CD4-positive, CD25-positive, alpha-beta regulatory T cell (primary cell): ENCODE results near the gene CORO2A. TPM values are rescaled to one million over a fixed set of nuclear protein-coding genes. Genes with fewer than 3 reads are reported as not detected.

Experiments used
- ATAC-seq, 2 donors: fragments of 150-1000 bp; cut with Tn5 transposase; one replicate each; pipeline ENCODE4 v1.10.0; 2021; ENCODE audit warnings: low read depth in 2 of 2, moderate number of reproducible peaks in 2 of 2, moderate library complexity in 1 of 2
- DNase-seq, 3 donors: peaks; one replicate each; pipeline versions ENCODE4 v3.0.0 to v3.0.0-alpha.2; 2012 to 2022; ENCODE audit warnings: mixed read lengths in 1 of 3
- H3K27ac ChIP-seq: one replicate; pipeline ENCODE4 v1.7.0; 2013; ENCODE audit warnings: mild to moderate bottlenecking, low read length; ENCODE audit not compliant: insufficient read depth, poor library complexity, severe bottlenecking
- H3K27me3 ChIP-seq: one replicate; pipeline ENCODE4 v1.7.0; 2013; ENCODE audit warnings: low read length; ENCODE audit not compliant: control insufficient read depth, insufficient read depth
- H3K36me3 ChIP-seq: one replicate; pipeline ENCODE4 v1.7.0; 2013; ENCODE audit warnings: mild to moderate bottlenecking, low read length, moderate library complexity; ENCODE audit not compliant: control insufficient read depth, insufficient read depth
- H3K4me1 ChIP-seq: 2 replicates; pipeline ENCODE4 v1.7.0; 2013; ENCODE audit warnings: mild to moderate bottlenecking, low read length; ENCODE audit not compliant: insufficient read depth, control insufficient read depth, poor library complexity, severe bottlenecking
- H3K4me3 ChIP-seq: one replicate; pipeline ENCODE4 v1.7.0; 2013; ENCODE audit warnings: low read depth, mild to moderate bottlenecking, low read length, moderate library complexity
- H3K9me3 ChIP-seq, 2 experiments: 1 replicate in 1 of 2; 2 replicates in 1 of 2; pipeline ENCODE4 v1.7.0; 2013; ENCODE audit warnings: low read length in 2 of 2, mild to moderate bottlenecking in 1 of 2, moderate library complexity in 1 of 2; ENCODE audit not compliant: control insufficient read depth in 2 of 2
- H3K27ac Mint-ChIP-seq, 3 donors: one replicate each; pipeline ENCODE4 v1.8.0; 2020 to 2022; ENCODE audit warnings: mild to moderate bottlenecking in 3 of 3, mixed read lengths in 3 of 3, moderate library complexity in 2 of 3
- H3K27me3 Mint-ChIP-seq: one replicate; pipeline ENCODE4 v1.8.0; 2022; ENCODE audit warnings: mild to moderate bottlenecking, mixed read lengths
- H3K36me3 Mint-ChIP-seq: one replicate; pipeline ENCODE4 v1.8.0; 2020; ENCODE audit warnings: mixed read lengths
- H3K4me1 Mint-ChIP-seq, 4 donors: one replicate each; pipeline ENCODE4 v1.8.0; 2020 to 2022; ENCODE audit warnings: mixed read lengths in 4 of 4, mild to moderate bottlenecking in 1 of 4
- H3K4me3 Mint-ChIP-seq, 4 donors: one replicate each; pipeline ENCODE4 v1.8.0; 2020 to 2022; ENCODE audit warnings: mild to moderate bottlenecking in 4 of 4, mixed read lengths in 4 of 4, moderate library complexity in 3 of 4
- H3K9me3 Mint-ChIP-seq, 7 donors: one replicate each; pipeline ENCODE4 v1.8.0; 2020 to 2022; ENCODE audit warnings: mixed read lengths in 7 of 7, mild to moderate bottlenecking in 3 of 7, moderate library complexity in 2 of 7
- polyA plus RNA-seq, 4 donors: library from polyadenylated mRNA; unstranded; fragments of 300-500 nt; fragmentation: Illumina TruSeq; gene quantifications; one replicate each; pipeline ENCODE4 v1.2.3, GENCODE V29; 2021
- total RNA-seq: library from RNA; stranded (reverse); gene quantifications from one replicate; pipeline ENCODE4 v1.2.3, GENCODE V29; 2022

CORO2A gene
- total and polyA plus RNA-seq, 5 donors from 2014 or later = 13.4 to 27.0 (median 14.1) TPM

DNA sequence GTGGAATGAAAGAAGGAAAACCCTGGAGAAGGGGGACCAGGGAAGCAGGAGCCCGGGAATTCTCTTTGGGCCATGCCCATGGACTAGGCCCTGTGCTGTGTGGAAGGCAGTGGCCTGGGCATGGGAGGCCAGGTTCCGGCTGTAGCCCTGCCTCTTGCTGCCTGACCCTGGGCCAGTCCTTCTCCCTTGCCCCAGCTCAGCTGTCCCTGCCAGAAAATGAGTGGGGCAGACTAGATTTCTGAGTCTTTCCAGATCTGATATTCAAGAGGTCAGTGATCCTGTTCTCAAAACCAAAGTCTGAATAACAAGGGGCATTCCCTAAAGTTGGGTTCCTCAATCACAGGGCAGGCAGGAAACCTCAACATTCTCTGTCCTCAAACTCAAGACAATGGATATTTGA lies 24.8 kb upstream of the CORO2A start:
- H3K9me3 Mint-ChIP-seq = no peaks in the 10 kb centered on the region
- H3K27me3 Mint-ChIP-seq = no peaks in the 10 kb centered on the region
- no peak overlapping the region for H3K27ac ChIP-seq
- no peak overlapping the region for H3K27ac Mint-ChIP-seq
- no peak overlapping the region for H3K4me3 Mint-ChIP-seq
- H3K4me1 Mint-ChIP-seq = peaks cover 0 to 3% (median 1%) of the 10 kb centered on the region in 4 donors
- ATAC-seq = no peak
- H3K36me3 Mint-ChIP-seq = peaks cover 45% of the 10 kb centered on the region
- H3K27me3 ChIP-seq = no peaks in the 10 kb centered on the region
- H3K36me3 ChIP-seq = peaks cover 38% of the 10 kb centered on the region
- DNase-seq = no peak
- H3K4me1 ChIP-seq = no peaks in the 10 kb centered on the region
- no peak overlapping the region for H3K4me3 ChIP-seq
- H3K9me3 ChIP-seq = no peaks in the 10 kb centered on the region

DNA sequence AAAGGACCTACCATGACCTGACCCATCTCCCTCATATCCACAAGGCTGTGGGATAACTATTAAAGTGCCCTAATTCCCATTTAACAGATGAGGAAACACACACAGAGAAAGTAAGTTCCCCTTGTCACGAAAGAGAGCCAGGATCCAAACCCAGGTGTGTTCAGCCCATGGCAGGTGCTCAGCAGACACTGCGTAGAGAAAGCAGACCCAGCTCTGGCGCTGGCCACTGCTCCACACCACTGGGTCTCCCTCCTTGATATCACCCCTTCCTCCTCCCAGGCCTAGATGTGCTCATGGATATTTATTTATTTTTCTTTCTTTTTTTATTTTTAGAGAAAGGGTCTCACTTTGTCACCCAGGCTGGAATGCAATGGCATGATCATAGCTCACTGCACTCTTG lies 24.0 kb upstream of the CORO2A start:
- Histone ChIP-seq H3K4me3 (no peak overlapping the region), H3K27me3 (no peaks in the 10 kb centered on the region), H3K4me1 (no peaks in the 10 kb centered on the region), H3K27ac (no peak overlapping the region), H3K36me3 (peaks cover 38% of the 10 kb centered on the region), H3K9me3 (no peaks in the 10 kb centered on the region)
- DNase-seq (no peak), ATAC-seq (no peak)
- Mint-ChIP-seq H3K4me3 (no peak overlapping the region), H3K27ac (peak overlapping the region in 1 of 3 donors; percentile 46), H3K9me3 (no peaks in the 10 kb centered on the region), H3K4me1 (peaks cover 0 to 3% (median 1%) of the 10 kb centered on the region in 4 donors), H3K36me3 (peaks cover 37% of the 10 kb centered on the region), H3K27me3 (no peaks in the 10 kb centered on the region)

DNA sequence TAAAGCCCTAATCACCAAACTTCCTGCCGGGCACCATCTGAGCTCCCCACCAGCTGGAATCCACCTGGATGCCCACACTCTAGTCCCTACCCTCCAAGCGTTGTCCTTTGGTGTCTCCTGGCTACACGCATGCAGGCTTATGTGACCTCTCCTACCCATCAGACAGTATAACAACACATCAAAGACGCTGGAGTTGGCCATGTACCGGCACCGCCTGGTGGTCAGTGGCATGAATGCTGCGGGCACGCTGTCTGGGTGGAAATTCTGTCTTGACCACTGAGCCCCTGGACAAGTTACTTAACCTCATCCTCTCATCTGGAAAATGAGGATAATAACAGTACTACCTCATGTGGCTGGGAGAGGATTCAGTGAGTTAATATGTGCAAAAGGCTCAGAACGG lies 23.4 kb upstream of the CORO2A start:
- peaks cover 34% of the 10 kb centered on the region for H3K36me3 ChIP-seq
- H3K4me3 ChIP-seq = no peak overlapping the region
- H3K27me3 ChIP-seq = no peaks in the 10 kb centered on the region
- Mint-ChIP-seq H3K4me1 (peaks cover 0 to 3% (median 1%) of the 10 kb centered on the region in 4 donors), H3K36me3 (peaks cover 34% of the 10 kb centered on the region), H3K27ac (no peak overlapping the region), H3K9me3 (no peaks in the 10 kb centered on the region), H3K4me3 (no peak overlapping the region), H3K27me3 (no peaks in the 10 kb centered on the region)
- DNase-seq (peak in 2 of 3 donors; percentile 17 to 26), ATAC-seq (no peak)
- H3K27ac ChIP-seq = no peak overlapping the region
- no peaks in the 10 kb centered on the region for H3K9me3 ChIP-seq
- no peaks in the 10 kb centered on the region for H3K4me1 ChIP-seq

DNA sequence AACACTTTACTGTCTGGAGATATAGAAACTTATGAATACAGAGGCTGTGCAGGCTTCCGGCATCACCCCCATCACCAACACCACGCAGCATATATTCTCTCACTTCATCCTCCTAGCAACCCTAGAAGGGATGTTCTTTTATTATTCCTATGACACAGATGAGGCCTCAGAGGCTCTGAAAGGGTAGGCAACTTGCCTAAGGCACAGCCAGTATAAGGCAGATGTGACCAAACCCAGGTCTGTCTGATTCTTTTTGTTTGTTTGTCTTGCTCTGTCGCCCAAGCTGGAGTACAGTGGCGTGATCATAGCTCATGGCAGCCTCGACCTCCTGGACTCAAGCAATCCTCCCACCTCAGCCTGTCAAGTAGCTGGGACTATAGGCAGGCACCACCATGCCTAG lies 22.8 kb upstream of the CORO2A start:
- ATAC-seq (no peak), DNase-seq (no peak)
- H3K4me3 ChIP-seq = no peak overlapping the region
- Mint-ChIP-seq H3K36me3 (peaks cover 34% of the 10 kb centered on the region), H3K4me1 (peaks cover 0 to 3% (median 1%) of the 10 kb centered on the region in 4 donors), H3K4me3 (no peak overlapping the region), H3K27ac (peak overlapping the region in 1 of 3 donors; percentile 15), H3K9me3 (no peaks in the 10 kb centered on the region), H3K27me3 (no peaks in the 10 kb centered on the region)
- peaks cover 36% of the 10 kb centered on the region for H3K36me3 ChIP-seq
- no peaks in the 10 kb centered on the region for H3K9me3 ChIP-seq
- no peaks in the 10 kb centered on the region for H3K27me3 ChIP-seq
- no peaks in the 10 kb centered on the region for H3K4me1 ChIP-seq
- H3K27ac ChIP-seq = no peak overlapping the region

DNA sequence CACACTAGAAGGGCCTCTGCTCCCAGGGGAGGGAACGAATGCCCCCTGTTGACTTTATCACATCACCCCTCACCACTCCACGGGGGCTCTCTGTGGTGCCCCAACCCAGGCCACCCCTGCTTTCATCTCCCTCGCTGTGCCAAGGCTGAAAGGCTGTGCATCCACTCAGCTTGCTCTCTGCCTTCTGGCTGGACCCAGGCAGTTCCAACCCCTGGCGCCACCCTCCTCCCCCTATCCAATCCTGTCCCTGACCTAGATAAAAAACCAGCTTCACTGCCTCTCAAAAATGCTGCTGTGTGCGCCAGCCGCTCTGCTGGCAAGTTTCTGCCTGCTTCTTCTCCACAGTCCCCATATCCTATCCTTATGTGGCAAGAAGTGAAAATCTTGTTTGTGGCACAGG lies 22.4 kb upstream of the CORO2A start:
- Histone ChIP-seq H3K4me3 (no peak overlapping the region), H3K27me3 (no peaks in the 10 kb centered on the region), H3K4me1 (no peaks in the 10 kb centered on the region), H3K36me3 (peaks cover 33% of the 10 kb centered on the region), H3K9me3 (no peaks in the 10 kb centered on the region), H3K27ac (no peak overlapping the region)
- Mint-ChIP-seq H3K36me3 (peaks cover 34% of the 10 kb centered on the region), H3K4me1 (peaks cover 0 to 3% (median 1%) of the 10 kb centered on the region in 4 donors), H3K27me3 (no peaks in the 10 kb centered on the region), H3K9me3 (no peaks in the 10 kb centered on the region), H3K27ac (peak overlapping the region in 2 of 3 donors; percentile 15 to 48), H3K4me3 (no peak overlapping the region)
- ATAC-seq (no peak), DNase-seq (no peak)

DNA sequence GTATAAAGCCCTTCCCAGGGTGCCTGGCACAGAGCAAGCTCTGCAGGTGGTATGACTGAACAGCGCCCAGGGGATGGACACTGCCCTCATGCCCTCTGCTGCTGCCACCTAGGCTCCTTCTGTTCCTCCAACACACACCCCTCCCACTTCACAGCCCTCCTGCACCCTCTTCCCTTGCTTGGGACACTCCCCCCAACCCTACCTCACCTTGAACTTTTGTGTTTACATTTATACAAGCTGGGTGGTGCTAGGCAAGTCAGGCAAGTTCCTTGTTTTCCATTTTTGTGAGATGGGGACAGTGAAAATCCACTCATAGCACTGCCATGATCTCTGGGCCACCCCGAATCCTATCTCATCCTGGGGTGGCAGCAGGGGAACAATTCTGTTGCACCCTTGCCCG lies 18.8 kb upstream of the CORO2A start:
- Histone ChIP-seq H3K4me3 (no peak overlapping the region), H3K27ac (no peak overlapping the region), H3K4me1 (no peaks in the 10 kb centered on the region), H3K36me3 (peaks cover 12% of the 10 kb centered on the region), H3K9me3 (no peaks in the 10 kb centered on the region), H3K27me3 (no peaks in the 10 kb centered on the region)
- Mint-ChIP-seq H3K36me3 (peaks cover 30% of the 10 kb centered on the region), H3K9me3 (no peaks in the 10 kb centered on the region), H3K27me3 (no peaks in the 10 kb centered on the region), H3K27ac (no peak overlapping the region), H3K4me3 (no peak overlapping the region), H3K4me1 (peaks cover 0 to 3% (median 1%) of the 10 kb centered on the region in 4 donors)
- no peak for ATAC-seq
- DNase-seq = no peak

DNA sequence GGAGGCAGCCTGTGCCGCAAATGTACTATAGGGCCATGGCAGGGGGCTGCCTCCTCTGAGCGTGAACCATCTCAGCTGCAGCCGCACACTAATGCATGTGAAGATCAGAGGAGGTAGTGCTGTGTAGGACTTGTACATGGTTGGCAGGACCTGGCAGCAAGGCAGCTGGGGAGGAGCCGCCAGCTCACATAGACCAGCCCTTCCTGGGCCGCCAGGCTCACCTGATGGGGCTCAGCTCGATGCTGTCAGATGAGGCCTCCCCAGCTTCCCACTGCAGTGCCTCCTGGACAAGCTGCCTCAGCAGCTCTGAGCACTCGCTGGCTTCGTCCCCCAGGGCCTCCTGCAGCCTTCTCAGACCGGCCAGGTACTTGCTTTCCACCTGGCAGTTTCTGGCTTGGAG lies 18.0 kb upstream of the CORO2A start:
- no peaks in the 10 kb centered on the region for H3K9me3 Mint-ChIP-seq
- H3K4me3 Mint-ChIP-seq = no peak overlapping the region
- DNase-seq = no peak
- H3K36me3 Mint-ChIP-seq = peaks cover 25% of the 10 kb centered on the region
- Histone ChIP-seq H3K27ac (no peak overlapping the region), H3K4me3 (no peak overlapping the region), H3K4me1 (peaks cover 3% of the 10 kb centered on the region), H3K36me3 (peaks cover 12% of the 10 kb centered on the region), H3K27me3 (no peaks in the 10 kb centered on the region), H3K9me3 (no peaks in the 10 kb centered on the region)
- ATAC-seq = no peak
- H3K27ac Mint-ChIP-seq = no peak overlapping the region
- H3K27me3 Mint-ChIP-seq = no peaks in the 10 kb centered on the region
- peaks cover 0 to 8% (median 5%) of the 10 kb centered on the region in 4 donors for H3K4me1 Mint-ChIP-seq

DNA sequence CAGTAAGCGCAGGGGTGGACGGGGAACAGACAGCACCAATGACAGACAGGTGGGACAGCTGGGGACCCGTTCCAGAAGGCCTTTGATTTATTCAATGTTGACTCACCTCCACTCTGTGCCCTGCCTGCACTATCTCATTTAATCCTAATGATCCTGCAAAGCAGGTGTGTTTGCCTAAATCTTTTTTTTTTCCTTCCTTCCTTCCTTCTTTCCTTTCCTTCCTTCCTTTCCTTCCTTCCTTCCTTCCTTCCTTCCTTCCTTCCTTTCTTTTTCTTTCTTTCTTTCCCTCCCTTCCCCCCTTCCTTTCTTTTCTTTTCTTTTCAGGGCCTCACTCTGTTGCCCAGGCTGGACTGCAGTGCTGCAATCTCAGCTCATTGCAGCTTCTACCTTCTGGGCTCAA lies 17.1 kb upstream of the CORO2A start:
- H3K36me3 Mint-ChIP-seq = peaks cover 17% of the 10 kb centered on the region
- no peaks in the 10 kb centered on the region for H3K27me3 ChIP-seq
- peaks cover 0 to 8% (median 6%) of the 10 kb centered on the region in 4 donors for H3K4me1 Mint-ChIP-seq
- H3K27me3 Mint-ChIP-seq = no peaks in the 10 kb centered on the region
- H3K27ac ChIP-seq = no peak overlapping the region
- H3K4me3 Mint-ChIP-seq = peak overlapping the region in 1 of 4 donors; percentile 27
- no peaks in the 10 kb centered on the region for H3K9me3 ChIP-seq
- H3K36me3 ChIP-seq = peaks cover 12% of the 10 kb centered on the region
- H3K9me3 Mint-ChIP-seq = no peaks in the 10 kb centered on the region
- H3K4me1 ChIP-seq = peaks cover 4% of the 10 kb centered on the region
- ATAC-seq = no peak
- no peak for DNase-seq
- H3K4me3 ChIP-seq = no peak overlapping the region
- peak overlapping the region in 1 of 3 donors; percentile 80 for H3K27ac Mint-ChIP-seq
